ENCODE data around the gene CD40.

- TF ChIP-seq CTCF (IDR thresholded peaks at IDR 0.05): no peak
- TF ChIP-seq POLR2A (IDR thresholded peaks at IDR 0.05): no peak
Measured at GRCh38 chr20:46111028-46111835, 6.9 kb upstream of the CD40 start.
